OCI-LY1 (cell line): ENCODE data around the gene TMEM95.

Experiments
- H2AFZ ChIP-seq: fragments of 200-600 bp; sonication (generic), shearing (Covaris generic); 2 replicates; pipeline ENCODE4 v1.6.0; 2014; ENCODE audit warnings: antibody characterized with exemption, mild to moderate bottlenecking, low read length
- H3F3A ChIP-seq: fragments of 200-600 bp; sonication (generic), shearing (Covaris generic); 2 replicates; pipeline ENCODE4 v1.6.0; 2014; ENCODE audit warnings: mild to moderate bottlenecking, antibody characterized with exemption, low read length, moderate library complexity; ENCODE audit not compliant: insufficient read depth
- H3K27ac ChIP-seq: fragments of 200-600 bp; sonication (generic); 2 replicates; pipeline ENCODE4 v1.5.1; 2014; ENCODE audit warnings: low read length, mixed run types, mild to moderate bottlenecking, low read depth; ENCODE audit not compliant: poor library complexity, severe bottlenecking
- H3K27me3 ChIP-seq: fragments of 200-600 bp; sonication (generic); 2 replicates; pipeline ENCODE4 v1.6.0; 2014; ENCODE audit warnings: antibody characterized with exemption, mild to moderate bottlenecking, low read length, moderate library complexity; ENCODE audit not compliant: insufficient read depth
- H3K36me3 ChIP-seq: fragments of 200-600 bp; sonication (generic); 2 replicates; pipeline ENCODE4 v1.6.1; 2014; ENCODE audit warnings: mild to moderate bottlenecking, antibody characterized with exemption, low read length, moderate library complexity, mixed read lengths; ENCODE audit not compliant: insufficient read depth
- H3K4me1 ChIP-seq: fragments of 200-600 bp; sonication (generic); 2 replicates; pipeline ENCODE4 v1.5.1; 2014; ENCODE audit warnings: mild to moderate bottlenecking, low read length, moderate library complexity; ENCODE audit not compliant: insufficient read depth, severe bottlenecking
- H3K4me2 ChIP-seq: fragments of 200-600 bp; sonication (generic), shearing (Covaris generic); 2 replicates; pipeline ENCODE4 v1.6.1; 2014; ENCODE audit warnings: low read length
- H3K4me3 ChIP-seq: fragments of 200-600 bp; sonication (generic); 2 replicates; pipeline ENCODE4 v1.5.1; 2014; ENCODE audit warnings: low read length, low read depth, mild to moderate bottlenecking, mixed read lengths; ENCODE audit not compliant: poor library complexity, severe bottlenecking
- H3K79me2 ChIP-seq: fragments of 200-600 bp; shearing (Covaris generic); 2 replicates; pipeline ENCODE4 v1.6.1; 2016; ENCODE audit warnings: mixed run types, low read length, mixed read lengths; ENCODE audit not compliant: insufficient read depth
- H3K9ac ChIP-seq: fragments of 200-600 bp; sonication (generic), shearing (Covaris generic); 2 replicates; pipeline ENCODE4 v1.6.1; 2014; ENCODE audit warnings: mild to moderate bottlenecking, low read length, mixed read lengths
- H3K9me2 ChIP-seq: fragments of 200-600 bp; sonication (generic), shearing (Covaris generic); 2 replicates; pipeline ENCODE4 v1.6.1; 2014; ENCODE audit warnings: low read depth, mild to moderate bottlenecking, low read length, mixed read lengths
- H3K9me3 ChIP-seq: fragments of 200-600 bp; shearing (Covaris generic); 2 replicates; pipeline ENCODE4 v1.6.1; 2014; ENCODE audit warnings: low read length, mixed read lengths
- H4K20me1 ChIP-seq: fragments of 200-600 bp; sonication (generic), shearing (Covaris generic); 2 replicates; pipeline ENCODE4 v1.6.0; 2016; ENCODE audit warnings: mild to moderate bottlenecking, low read length; ENCODE audit not compliant: insufficient read depth
- CTCF ChIP-seq: fragments of 200-600 bp; sonication (generic), shearing (Covaris generic); IDR thresholded peaks from 2 replicates; pipeline ENCODE4 v1.5.1; 2017; ENCODE audit warnings: mild to moderate bottlenecking, antibody characterized with exemption, low read length, moderate library complexity, mixed read lengths
- EZH2 ChIP-seq: fragments of 200-600 bp; sonication (generic), shearing (Covaris generic); IDR thresholded peaks from 2 replicates; pipeline ENCODE4 v1.8.0; 2017; ENCODE audit warnings: borderline replicate concordance, mixed run types, mild to moderate bottlenecking, antibody characterized with exemption, low read length, moderate library complexity, mixed read lengths

TMEM95 gene

GRCh38 chr17:7355053-7355452, at the start of gene TMEM95:
TMEM95 (plus strand) TSS chr17:7355156; CDS start chr17:7355205, 49 bp downstream.
- no peak within 1 kb of the TSS for H2AFZ ChIP-seq

GRCh38 chr17:7306911-7307685, 47.9 kb upstream of the TMEM95 start, which contains the start of gene EIF5A:
EIF5A (plus strand) TSS chr17:7307628; CDS start chr17:7309636, 2,008 bp downstream.
- H3K36me3 ChIP-seq, result peaks cover 42% of the 10 kb centered on the region
- no peak for TF ChIP-seq CTCF
- peaks cover 10% of the 10 kb centered on the region for H3F3A ChIP-seq
- peak within 1 kb of the TSS; percentile 94 for H3K4me3 ChIP-seq
- H3K79me2 ChIP-seq, result peaks cover 28% of the 10 kb centered on the region
- no peaks in the 10 kb centered on the region for H3K27me3 ChIP-seq
- H3K27ac ChIP-seq, result peak within 1 kb of the TSS; percentile 95
- H3K4me2 ChIP-seq, result peak within 1 kb of the TSS; percentile 81
- peak within 1 kb of the TSS; percentile 97 for H3K9ac ChIP-seq
- H3K9me2 ChIP-seq, result no peaks in the 10 kb centered on the region
- no peaks in the 10 kb centered on the region for H3K9me3 ChIP-seq
- peaks cover 4% of the 10 kb centered on the region; the same call in 1 of the 2 replicates for H4K20me1 ChIP-seq
- H2AFZ ChIP-seq, result no peak within 1 kb of the TSS
- peaks cover 30% of the 10 kb centered on the region for H3K4me1 ChIP-seq

More at GRCh38 chr17:7355053-7355452, at the start of gene TMEM95:
- H3K9ac ChIP-seq, result no peak within 1 kb of the TSS
- H3K9me2 ChIP-seq, result no peaks in the 10 kb centered on the region
- TF ChIP-seq EZH2 (no peak), CTCF (no peak)
- no peak within 1 kb of the TSS for H3K4me2 ChIP-seq
- H3K27ac ChIP-seq, result no peak within 1 kb of the TSS
- no peaks in the 10 kb centered on the region for H3F3A ChIP-seq
- H3K79me2 ChIP-seq, result no peaks in the 10 kb centered on the region
- no peaks in the 10 kb centered on the region for H3K36me3 ChIP-seq
- H4K20me1 ChIP-seq, result no peaks in the 10 kb centered on the region
- no peak within 1 kb of the TSS for H3K4me3 ChIP-seq
- no peaks in the 10 kb centered on the region for H3K9me3 ChIP-seq
- H3K27me3 ChIP-seq, result peaks cover 5% of the 10 kb centered on the region; the same call in 1 of the 2 replicates
- H3K4me1 ChIP-seq, result peaks cover 28% of the 10 kb centered on the region

GRCh38 chr17:7307686-7308624, 47.0 kb upstream of the TMEM95 start:
- Histone ChIP-seq H3K27me3 (no peaks in the 10 kb centered on the region), H3K36me3 (peaks cover 51% of the 10 kb centered on the region)

More at GRCh38 chr17:7307686-7308624, 47.0 kb upstream of the TMEM95 start:
- peaks cover 36% of the 10 kb centered on the region for H3K4me1 ChIP-seq
- H3K79me2 ChIP-seq, result peaks cover 28% of the 10 kb centered on the region
- peaks cover 14% of the 10 kb centered on the region for H3F3A ChIP-seq
- no peaks in the 10 kb centered on the region for H3K9me3 ChIP-seq
- H3K4me2 ChIP-seq, result peak overlapping the region; percentile 81
- no peak overlapping the region for H2AFZ ChIP-seq
- peak overlapping the region; percentile 94 for H3K4me3 ChIP-seq
- peak overlapping the region; percentile 97 for H3K9ac ChIP-seq
- peak overlapping the region; percentile 95 for H3K27ac ChIP-seq
- H4K20me1 ChIP-seq, result peaks cover 4% of the 10 kb centered on the region; the same call in 1 of the 2 replicates
- TF ChIP-seq CTCF, result no peak
- no peak for TF ChIP-seq EZH2
- no peaks in the 10 kb centered on the region for H3K9me2 ChIP-seq
